Measurements from ENCODE around the gene MUC2.

DNA sequence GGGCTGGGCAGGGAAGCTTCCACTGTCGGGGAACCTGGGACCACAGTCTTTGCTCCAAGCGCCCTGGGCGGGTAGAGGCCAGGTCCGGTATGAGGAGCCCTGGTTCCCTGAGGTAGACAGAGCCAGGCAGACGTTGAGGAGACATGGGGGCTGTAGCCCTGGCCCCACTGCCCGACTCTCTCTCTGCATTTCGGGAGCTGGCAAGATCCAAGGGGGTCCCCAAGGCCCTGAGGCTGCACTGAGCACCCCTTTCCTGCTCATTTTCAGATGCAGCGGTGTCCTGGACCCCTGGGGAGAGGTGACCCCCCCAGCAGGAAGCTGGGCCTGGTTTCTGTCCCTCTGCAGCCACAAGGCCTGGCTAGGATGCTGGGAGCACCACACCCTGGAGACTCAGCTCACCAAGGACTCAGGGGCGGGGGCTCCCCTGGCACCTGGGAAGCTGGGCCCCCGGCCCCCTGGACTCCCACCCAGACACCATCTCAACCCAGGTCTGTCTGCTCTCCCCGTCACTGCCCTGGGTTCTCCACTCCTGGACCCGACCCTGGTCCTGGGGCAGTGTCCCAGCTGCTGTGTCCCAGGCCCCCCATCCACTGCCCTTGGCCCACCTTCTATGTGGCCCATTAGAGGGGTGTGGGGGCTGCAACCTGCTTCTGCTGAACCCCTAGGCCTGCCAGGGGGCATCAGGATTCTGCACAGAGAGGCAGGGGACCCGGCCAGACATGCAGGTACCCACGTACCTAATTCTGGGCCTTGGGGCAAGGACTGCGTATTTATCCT lies 23.1 kb upstream of the MUC2 start:
- TF ChIP-seq, protein P1, sequence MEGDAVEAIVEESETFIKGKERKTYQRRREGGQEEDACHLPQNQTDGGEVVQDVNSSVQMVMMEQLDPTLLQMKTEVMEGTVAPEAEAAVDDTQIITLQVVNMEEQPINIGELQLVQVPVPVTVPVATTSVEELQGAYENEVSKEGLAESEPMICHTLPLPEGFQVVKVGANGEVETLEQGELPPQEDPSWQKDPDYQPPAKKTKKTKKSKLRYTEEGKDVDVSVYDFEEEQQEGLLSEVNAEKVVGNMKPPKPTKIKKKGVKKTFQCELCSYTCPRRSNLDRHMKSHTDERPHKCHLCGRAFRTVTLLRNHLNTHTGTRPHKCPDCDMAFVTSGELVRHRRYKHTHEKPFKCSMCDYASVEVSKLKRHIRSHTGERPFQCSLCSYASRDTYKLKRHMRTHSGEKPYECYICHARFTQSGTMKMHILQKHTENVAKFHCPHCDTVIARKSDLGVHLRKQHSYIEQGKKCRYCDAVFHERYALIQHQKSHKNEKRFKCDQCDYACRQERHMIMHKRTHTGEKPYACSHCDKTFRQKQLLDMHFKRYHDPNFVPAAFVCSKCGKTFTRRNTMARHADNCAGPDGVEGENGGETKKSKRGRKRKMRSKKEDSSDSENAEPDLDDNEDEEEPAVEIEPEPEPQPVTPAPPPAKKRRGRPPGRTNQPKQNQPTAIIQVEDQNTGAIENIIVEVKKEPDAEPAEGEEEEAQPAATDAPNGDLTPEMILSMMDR (IDR thresholded peaks at IDR 0.05): peak in 1 of 4 experiments; percentile 6
- TF ChIP-seq POLR2A (IDR thresholded peaks at IDR 0.05) (no peak), POLR2AphosphoS5 (IDR thresholded peaks at IDR 0.05) (no peak)

All from sigmoid colon (tissue), 4 donors.